Glomerular endothelial cell (primary cell): ENCODE measurements around the gene SHROOM3. TPM values are rescaled to one million over a fixed set of nuclear protein-coding genes. Genes with fewer than 3 reads are reported as not detected.

ENCODE experiments used
- DNase-seq: peaks from one replicate; pipeline ENCODE4 v3.0.0-alpha.2; 2011; ENCODE audit warnings: low read depth, low spot score; ENCODE audit errors: extremely low read depth
- total RNA-seq: library from RNA; depleted of rRNA; stranded (reverse); fragments of >200 nt; gene quantifications from 2 replicates; pipeline ENCODE4 v1.2.3, GENCODE V29; 2015

Gene SHROOM3
- total RNA-seq, 1 donor from 2014 or later, result 3.8 TPM

DNA sequence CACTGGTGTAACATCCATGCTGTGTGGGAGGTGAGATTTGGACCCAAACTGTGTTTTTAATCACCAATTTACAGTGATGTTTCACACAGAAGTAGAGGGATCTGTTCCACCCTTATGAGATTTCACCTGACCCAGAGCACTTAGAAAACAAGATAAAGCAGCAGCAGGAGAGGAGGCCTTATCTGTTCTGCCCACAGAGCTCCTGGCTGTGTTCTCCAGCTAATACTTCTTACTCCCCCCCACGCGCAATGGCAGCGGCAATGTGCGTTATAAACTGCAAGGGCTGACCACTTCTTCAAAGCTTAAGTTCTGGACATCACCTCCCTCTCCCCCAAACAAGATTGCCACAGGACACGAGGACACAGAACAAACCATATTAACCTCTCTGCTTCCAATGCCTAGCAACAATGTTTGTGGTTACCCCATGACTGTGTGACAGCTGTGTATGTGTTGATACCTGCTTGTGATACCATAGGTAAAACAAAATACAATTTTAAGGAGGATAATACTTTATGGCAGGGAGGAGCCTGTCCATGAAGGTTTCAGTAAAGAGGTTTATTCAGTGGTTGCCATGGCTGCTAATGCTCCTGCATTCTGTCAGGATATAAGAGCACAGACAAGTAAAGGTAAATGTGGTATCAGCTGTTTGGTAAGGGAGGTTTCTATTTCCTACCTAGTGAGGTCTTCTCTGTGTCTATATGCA is 252.9 kb downstream of the SHROOM3 start:
- no peak for DNase-seq

DNA sequence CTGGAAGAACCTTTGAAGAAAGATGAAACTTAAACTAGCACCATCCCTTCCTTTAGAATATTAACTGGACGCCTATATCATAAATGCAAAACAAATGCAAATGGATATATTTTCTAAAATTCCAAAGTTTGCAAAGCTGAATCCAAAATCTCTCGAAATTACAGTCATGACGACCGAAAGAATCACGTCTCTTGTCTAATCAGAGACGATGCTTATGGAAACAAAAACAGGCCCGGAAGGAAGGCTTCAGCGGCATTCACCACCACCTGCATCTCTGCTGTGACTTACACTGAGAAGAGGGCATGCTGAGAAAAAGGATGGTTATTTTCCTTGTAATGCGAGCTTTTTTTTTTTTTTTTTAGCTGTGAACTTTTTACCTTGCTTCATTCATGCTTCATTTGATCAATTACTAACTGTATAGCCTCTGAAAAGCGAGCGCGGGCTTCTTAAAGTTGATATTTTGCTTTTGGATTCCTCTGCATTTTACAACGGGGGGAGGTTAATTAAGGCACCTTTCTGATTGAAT is 253.7 kb downstream of the SHROOM3 start:
- no peak for DNase-seq

DNA sequence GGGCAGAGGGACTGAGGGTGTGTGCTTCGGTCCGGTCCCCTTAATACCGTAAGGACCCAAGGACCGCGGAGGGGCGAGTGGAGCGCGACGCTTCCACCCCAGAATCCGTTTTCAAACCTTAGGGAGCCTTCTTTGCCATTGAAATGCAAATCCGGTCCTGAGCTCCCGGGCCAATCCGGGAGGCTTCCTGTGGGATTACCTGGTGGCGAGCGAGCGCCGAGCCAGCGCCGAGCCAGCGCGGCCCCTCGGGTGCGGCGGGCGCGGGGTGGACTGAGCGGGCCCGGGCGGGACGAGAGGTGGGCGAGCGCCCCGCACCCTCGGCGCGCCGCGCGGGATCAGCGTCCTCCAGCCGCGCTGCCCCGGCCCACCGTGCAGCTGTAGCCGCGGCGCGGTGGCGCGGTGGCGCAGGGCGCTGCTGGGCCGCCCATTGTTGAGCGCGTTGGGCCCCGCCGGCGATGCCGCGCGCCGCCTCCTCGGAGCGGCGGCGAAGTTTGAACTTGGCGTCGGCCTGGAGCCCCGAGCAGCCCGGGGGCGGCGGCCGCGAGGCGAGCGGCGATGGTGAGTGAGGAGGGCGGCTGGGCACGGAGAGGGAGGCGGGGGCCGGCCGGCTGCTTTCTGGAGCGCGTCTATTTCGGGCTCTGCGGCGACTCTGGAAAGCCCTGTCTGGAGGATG is 254.3 kb downstream of the SHROOM3 start:
- no peak for DNase-seq

DNA sequence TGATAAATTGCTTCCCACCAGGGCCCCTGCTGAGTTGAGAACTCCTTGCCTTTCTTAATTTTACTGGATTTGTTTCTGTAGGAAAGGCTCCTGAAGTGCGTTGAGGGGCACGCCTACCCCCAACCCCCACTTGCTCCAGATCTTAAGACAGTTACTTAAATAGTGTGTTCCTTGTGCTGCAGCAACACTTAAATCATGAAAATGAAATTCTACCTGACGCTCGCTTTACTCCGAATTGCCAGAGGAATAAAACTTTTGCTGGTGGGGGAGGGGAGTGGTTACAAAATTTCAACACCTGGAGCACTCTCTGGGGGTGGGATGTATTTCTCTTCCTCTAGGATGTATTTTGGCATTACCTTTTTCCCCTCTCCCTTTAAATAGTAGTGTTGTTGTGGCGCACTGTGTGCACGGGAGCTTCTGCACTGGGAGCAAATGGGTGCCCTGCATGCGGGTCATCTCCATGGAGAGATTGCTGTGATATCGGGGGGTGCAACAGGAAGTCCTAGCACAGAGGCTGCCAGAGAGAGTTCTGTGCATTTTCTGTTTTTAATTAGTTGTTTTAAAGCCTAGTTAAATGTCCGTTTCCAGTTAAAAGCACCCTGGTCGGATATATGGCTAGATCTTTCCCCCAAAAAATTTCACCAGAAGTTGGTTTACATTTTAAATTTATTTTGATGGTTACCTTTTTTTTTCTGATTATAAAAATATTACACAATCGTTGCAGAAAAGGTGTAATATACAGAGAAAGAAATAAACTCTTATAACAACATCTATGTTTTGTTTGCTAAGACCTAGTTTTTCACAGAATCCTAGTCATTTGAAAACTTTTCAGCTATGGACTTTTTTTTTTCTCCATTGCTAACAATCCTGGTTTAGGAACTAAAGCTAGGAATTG is 255.2 kb downstream of the SHROOM3 start:
- no peak for DNase-seq

DNA sequence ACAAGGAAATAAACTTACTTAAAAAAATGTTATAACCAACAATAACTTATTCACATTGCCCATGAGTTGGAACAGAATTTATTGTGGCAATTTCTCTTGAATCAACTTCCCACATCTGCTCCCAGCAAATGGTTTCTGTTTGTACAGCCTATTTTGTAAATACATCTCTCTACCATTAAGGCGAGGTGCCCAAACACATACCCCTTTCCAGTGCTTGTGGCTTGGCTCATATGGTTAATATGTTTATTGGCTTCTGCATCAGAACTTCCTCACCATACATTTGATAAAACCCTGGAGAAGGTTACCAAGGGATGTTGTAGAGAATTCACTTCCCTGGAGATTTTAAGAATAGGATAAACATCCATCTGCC is 255.9 kb downstream of the SHROOM3 start:
- DNase-seq, result no peak

DNA sequence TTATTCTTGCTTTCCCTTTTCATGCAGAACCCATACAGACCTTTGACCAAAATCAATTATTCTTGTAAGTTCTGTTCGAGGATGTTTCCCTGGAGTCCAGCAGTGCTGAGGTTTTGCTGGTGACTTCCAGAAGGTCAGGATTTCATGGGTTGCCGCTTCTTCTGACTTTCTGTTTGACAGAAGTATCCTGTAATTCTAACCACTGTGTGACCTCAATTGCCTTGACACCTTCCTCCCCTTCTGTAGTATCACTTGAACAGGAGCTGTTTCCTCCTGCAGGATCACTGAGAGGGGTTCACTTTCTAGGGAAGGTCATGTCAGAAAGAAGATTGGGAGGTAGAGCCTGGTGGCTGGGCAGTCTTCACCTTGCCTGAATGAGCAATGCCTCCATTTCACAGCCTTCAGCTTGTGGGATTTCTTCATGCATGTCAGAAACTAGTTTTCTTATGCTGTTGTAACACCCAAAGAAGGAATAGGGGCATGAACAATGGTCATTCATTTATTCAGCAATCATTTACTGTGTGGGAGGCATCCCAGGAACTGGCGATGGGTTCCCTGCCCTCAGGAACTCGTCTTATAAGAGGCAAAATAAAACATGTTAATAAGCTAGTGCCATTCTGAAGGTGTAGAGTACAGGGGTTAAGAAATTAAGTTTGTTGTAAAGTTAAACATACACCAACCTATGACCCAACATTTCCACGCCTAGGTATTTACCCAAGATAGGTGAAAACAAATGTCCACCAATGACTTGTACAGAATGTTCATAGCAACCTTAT is 257.0 kb downstream of the SHROOM3 start:
- DNase-seq, result no peak

DNA sequence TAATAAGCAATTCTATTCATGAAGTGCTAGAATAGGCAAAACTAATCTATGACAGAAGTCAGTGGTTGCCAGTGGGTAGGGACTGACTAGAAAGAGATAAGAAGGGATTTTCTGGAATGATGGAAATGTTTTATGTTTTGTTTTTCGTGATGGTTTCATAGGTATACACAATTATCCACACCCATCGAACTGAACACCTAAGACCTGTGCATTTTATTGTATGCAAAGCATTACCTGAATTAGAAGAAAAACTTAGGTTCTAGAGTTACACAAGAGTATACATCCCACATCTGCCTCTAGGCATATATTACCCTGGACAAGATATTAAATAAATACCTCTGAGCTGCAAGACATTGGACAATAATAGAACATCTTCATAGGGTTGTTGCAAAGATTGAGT is 257.7 kb downstream of the SHROOM3 start:
- DNase-seq, result no peak

DNA sequence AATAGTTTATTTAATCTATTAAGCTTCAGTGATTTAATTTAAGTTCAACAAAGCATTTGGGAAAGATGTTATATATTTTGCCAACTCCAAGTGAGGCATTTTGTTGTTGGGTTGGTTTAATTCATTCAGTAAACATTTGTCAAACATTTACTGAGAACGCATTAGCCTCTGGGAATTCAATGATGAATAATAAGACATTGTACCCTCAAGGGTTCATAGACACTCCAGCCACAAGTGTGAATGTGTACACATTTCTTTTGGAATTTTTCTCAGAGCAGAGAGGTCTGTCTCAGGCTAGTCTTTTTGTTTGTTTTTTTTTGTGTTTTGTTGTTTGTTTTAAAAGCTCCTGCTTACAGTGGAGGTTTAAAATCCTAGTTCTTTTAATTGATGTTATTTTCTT is 259.0 kb downstream of the SHROOM3 start:
- no peak for DNase-seq

DNA sequence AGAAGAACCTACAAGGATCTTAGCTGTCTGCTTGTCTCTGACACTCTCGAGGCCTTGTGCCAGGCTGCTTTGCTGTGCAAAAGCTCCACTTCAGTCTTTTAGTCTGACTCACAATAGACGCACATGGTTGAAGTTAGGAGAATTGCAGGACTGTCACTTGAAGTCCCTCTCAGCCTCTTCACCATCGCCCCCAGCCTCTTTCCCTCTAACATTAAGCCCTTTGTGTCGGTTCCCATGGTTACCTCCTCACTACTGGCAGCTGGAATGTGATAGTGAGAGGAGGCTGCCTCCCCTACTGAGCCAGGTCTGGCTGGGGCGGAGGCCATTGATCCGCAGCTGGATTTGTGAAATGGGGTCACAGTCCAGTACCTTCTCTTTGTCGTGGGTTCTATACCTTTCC is 261.1 kb downstream of the SHROOM3 start:
- DNase-seq, result no peak

DNA sequence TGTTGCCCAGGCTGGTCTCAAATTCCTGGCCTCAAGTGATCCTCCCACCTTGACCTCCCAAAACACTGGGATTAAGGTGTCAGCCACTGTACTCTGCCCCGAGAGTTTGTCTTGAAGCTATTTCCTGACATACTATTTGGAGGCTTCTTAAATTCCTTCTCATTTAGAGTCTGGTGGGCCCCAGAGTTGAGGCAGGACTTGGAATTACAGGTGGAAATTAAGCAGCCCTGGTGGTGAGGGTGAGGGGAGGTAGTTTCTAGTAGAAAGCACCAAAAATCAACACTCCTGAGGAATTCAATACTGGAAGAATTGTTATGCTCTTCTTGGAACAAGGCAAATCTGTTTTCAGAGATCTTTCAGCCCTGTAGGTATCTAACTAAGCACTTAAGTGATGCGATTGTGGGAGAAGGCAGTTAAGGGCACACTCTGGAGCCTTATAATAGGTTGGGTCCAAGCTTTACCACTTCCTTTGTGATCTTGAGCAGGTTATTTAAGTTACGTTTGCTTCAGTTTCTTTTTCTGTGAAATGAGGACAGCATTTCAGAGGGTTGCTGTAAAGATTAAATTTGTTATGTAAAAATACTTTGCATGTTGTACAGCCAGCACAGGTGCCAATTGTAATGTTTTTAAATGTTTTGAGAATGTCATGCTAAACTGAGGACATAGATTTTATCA is 262.2 kb downstream of the SHROOM3 start:
- DNase-seq, result no peak

DNA sequence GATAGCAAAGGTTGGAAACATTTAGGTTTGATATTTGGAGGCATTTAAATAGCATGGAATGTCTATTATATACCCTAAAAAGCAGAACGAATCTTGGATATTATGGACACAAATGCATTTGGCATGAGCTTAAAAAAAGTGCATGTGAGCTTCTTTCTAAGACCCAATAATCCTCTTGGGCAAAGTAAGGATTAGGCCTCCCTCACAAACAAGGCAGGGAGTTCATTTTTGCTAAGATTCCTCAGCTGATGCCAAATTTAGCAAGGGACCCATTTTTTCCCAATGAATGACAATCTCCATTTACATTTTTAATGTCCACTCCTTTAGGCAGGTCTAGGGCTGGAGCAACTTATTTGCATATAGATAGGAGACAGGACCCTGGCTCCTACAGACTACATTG is 263.1 kb downstream of the SHROOM3 start:
- DNase-seq, result no peak

DNA sequence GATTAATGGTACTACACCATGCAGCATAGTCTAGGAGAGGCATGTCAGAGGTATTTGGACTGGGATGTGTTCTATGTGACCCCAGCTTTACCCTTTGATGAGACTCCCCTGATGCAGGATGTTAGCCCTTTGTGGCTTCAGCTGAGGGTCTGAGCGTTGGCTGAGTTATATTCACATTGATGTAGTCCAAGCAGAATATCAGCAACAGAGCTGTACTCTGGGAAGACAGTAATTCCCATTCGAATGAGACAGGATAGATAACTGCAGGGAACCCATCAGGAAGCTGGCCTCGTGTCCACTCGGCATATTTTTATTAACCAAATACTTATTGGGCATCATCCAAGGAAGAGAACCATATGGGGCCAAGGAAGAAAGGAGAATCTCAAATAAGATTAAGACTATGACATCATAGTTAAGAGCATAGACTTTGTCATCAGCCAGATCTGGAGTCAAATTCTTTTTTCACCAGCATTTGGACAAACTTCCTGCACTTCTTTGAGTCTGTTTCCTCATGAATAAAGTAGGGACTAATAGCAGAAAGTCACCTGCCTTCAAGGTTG is 264.8 kb downstream of the SHROOM3 start:
- no peak for DNase-seq

DNA sequence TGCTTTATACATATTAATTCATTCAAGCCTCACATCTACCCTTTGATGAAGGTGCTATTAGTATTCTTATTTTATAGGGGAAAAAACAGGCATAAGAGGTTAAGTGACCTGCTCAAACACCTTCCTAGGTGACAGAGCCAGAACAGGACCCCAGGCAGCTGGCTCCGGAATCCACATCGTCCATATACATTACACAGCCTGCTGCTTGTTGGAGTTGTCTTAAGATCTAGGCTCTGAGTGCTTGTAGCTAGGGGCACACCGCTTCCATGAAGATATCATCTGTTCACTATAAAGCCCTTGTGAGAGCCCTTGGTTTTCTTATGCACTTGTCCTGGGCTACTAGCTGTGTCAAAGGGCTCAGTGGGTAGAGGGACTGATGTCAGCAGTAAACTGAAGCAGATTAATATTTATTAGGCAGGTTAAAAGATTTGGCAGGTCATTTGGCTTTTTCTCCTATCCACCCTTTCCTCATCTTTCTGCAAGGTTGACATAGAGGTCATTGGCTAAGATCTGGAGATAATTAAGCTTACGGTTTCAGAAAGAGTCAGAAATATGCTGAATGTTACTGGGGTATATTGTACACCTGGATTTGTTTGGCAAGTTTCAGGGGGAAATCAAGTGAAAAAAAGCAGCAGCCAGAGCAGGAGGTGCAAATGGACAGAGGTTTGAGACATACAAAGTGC is 267.6 kb downstream of the SHROOM3 start:
- no peak for DNase-seq

DNA sequence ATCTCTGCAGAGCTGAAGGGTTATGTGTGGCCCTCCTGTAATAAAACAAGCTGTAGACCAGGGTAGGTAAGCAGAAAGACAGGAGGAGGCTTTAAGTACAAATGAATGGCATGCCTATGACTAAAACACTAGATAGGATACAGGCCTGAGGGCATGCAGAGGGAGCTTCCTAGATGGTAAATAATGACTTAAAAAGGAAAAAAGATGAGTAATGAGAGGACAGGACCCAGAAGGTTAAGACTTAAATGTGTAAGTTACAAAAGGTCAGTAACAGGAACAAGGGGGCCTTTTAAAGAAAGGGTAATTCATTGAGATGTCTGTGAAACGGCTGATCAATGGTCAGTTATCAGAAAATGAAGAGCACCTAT is 268.1 kb downstream of the SHROOM3 start:
- DNase-seq, result no peak

DNA sequence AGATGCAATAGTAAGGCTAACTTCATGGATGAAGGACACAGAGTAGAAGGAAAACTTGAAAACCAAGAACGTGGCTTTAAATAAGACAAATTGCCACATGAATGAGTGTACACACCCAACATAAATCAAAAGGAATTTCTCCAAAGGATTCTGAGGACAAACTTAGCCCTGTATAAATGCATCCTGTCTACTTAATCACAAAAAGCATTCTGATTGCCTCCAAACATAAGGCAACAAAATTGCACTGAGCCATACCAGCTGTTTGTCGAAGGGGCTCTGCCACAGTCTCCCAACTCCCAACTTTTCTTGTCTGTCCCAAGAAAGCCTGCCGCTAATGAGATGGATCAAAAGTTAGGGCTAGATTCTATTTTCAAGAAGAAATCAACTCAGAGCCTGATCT is 268.6 kb downstream of the SHROOM3 start:
- DNase-seq, result no peak

DNA sequence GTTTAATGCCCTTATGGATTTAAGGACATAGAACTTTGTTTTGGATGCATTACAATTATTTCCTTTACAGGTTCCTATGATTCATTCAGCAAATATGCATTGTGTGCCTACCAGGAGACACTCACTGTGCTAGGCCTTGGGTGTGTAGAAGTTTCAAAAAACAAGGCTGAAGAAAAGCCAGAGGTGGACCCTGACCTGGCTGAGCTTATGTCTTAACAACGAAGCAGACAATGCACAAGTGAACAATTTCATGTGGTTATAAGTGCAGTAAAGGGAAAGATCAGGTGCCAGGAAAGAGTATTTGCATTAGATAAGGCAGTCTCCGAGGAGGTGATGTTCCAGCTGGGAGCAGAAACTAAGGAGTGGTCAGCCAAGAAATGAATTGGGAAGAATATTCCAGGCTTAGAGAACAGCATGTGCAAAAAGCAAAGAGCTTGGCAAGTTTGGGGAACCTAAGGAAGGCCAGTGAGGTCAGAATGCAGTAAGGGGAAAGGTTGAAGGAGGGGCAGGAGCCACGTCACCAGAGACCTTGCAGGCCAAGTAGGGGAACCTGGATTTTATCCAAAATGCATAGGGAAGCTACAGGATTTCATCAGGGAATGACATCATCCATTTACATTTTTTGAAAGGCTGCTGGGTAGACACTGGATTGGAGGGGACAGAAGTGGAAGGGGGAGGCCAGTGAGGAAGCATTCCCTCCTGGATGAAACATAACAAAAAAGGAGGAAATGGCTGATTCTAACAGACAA is 269.3 kb downstream of the SHROOM3 start:
- peak; percentile 62 for DNase-seq

DNA sequence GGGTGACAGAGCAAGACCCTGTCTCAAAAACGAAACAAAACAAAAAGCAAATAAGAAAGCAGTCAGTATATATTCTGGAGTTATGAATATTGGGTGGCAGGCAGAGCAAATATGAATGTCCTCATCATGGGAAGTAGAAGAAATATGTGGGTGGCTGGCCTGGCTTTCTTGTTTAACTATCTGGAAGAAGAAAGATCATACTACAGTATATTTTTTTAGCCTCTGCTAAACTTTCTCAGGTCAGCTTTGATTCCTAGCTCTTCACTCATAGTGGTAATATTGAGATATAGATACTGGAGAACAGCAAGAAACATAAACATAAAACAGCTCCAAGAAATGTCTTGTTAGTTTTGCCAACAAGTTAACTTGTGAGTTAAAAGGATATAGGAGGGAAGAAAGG is 270.4 kb downstream of the SHROOM3 start:
- no peak for DNase-seq

DNA sequence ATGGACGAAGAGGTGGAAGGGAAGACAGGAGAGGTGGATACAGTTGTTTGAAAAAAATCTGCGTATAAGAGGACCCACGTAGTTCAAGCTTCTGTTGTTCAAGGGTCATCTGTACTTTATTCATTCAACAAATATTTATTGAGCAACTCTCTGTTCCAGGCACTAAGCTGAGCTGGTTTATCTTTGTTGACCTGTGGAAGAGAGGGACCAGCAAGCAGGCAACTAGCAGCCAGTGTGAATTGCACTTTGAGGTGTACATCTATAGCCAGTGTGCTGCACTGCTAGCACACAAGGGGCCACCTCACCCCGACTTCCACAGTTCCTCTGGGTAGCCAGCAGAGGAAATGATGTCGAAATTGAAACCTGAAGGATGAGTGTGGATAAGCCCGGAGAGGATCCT is 271.6 kb downstream of the SHROOM3 start:
- no peak for DNase-seq
